HEK293 (cell line): ENCODE results near the gene LIPE.
A peak's percentile ranks its signal among the peaks of the same experiment; 100 is the strongest.

ENCODE experiments used
- CTCF ChIA-PET: fragments of 350-600 bp; formaldehyde crosslinking; extraction: SDS; loops from one replicate; lab custom pipeline; 2021; ENCODE audit warnings: antibody characterized with exemption; lab: Yijun Ruan, JAX
- POLR2A ChIA-PET: fragments of 300-600 bp; formaldehyde crosslinking; extraction: SDS; loops from one replicate; lab custom pipeline; 2020; ENCODE audit warnings: antibody characterized with exemption, inconsistent platforms; lab: Yijun Ruan, JAX
- H3K27ac ChIP-seq: fragments of 200-500 bp; sonication (Bioruptor generic); 2 replicates; pipeline ENCODE4 v1.5.1; 2014; ENCODE audit warnings: low read depth, low read length, control low read depth, inconsistent platforms; ENCODE audit errors: extremely low read depth
- H3K36me3 ChIP-seq, 2 experiments: fragments of 200-500 bp in 1 of 2; sonication (Bioruptor generic) in 1 of 2; 1 replicate in 1 of 2; 2 replicates in 1 of 2; pipeline ENCODE4 v1.5.1; 2014 to 2017; ENCODE audit warnings: inconsistent platforms in 2 of 2, low read length in 2 of 2; ENCODE audit not compliant: control insufficient read depth in 2 of 2, insufficient read depth in 1 of 2
- H3K4me1 ChIP-seq: fragments of 200-500 bp; sonication (Bioruptor generic); 2 replicates; pipeline ENCODE4 v1.5.1; 2014; ENCODE audit warnings: mild to moderate bottlenecking, low read length, inconsistent platforms; ENCODE audit not compliant: control insufficient read depth, insufficient read depth
- H3K4me3 ChIP-seq: 2 replicates; pipeline ENCODE4 v1.5.1; 2011; ENCODE audit warnings: low read depth, mild to moderate bottlenecking, control low read depth, low read length, moderate library complexity
- H3K9me3 ChIP-seq: fragments of 200-500 bp; sonication (Bioruptor generic); 2 replicates; pipeline ENCODE4 v1.5.1; 2014; ENCODE audit warnings: low read depth, low read length, inconsistent platforms; ENCODE audit not compliant: control insufficient read depth, insufficient read depth
- IKZF3 ChIP-seq: fragments of 450-650 bp; IDR thresholded peaks from 2 replicates; pipeline ENCODE4 v1.5.0; 2018; ENCODE audit warnings: missing biosample characterization, mild to moderate bottlenecking, missing genetic modification characterization, moderate library complexity
- KLF10 ChIP-seq: fragments of 450-650 bp; IDR thresholded peaks from 2 replicates; pipeline ENCODE4 v1.5.1; 2018; ENCODE audit warnings: missing biosample characterization, mild to moderate bottlenecking, missing genetic modification characterization
- MYNN ChIP-seq: fragments of 450-650 bp; formaldehyde crosslinking; IDR thresholded peaks from 2 replicates; pipeline ENCODE4 v1.5.1; 2016; ENCODE audit warnings: missing biosample characterization, missing genetic modification characterization, borderline replicate concordance
- PATZ1 ChIP-seq: fragments of 450-650 bp; formaldehyde crosslinking; IDR thresholded peaks from 2 replicates; pipeline ENCODE4 v1.5.1; 2016; ENCODE audit warnings: missing biosample characterization, missing genetic modification characterization
- RBAK ChIP-seq: fragments of 450-650 bp; formaldehyde crosslinking; IDR thresholded peaks from 2 replicates; pipeline ENCODE4 v1.5.1; 2016; ENCODE audit warnings: missing biosample characterization, missing genetic modification characterization
- REPIN1 ChIP-seq: fragments of 450-650 bp; formaldehyde crosslinking; IDR thresholded peaks from 2 replicates; pipeline ENCODE4 v1.5.1; 2017; ENCODE audit warnings: missing biosample characterization, missing genetic modification characterization, low read depth
- ZBTB26 ChIP-seq: fragments of 450-650 bp; formaldehyde crosslinking; optimal IDR thresholded peaks from 2 replicates; pipeline ENCODE3; 2016; ENCODE audit warnings: missing biosample characterization, mild to moderate bottlenecking, missing genetic modification characterization
- ZFP3 ChIP-seq: fragments of 450-650 bp; formaldehyde crosslinking; IDR thresholded peaks from 2 replicates; pipeline ENCODE4 v1.5.1; 2016; ENCODE audit warnings: low read depth, missing biosample characterization, missing genetic modification characterization
- ZNF10 ChIP-seq: fragments of 450-650 bp; formaldehyde crosslinking; IDR thresholded peaks from 2 replicates; pipeline ENCODE4 v1.5.1; 2017; ENCODE audit warnings: missing biosample characterization, missing genetic modification characterization
- ZNF121 ChIP-seq: fragments of 450-650 bp; formaldehyde crosslinking; IDR thresholded peaks from 2 replicates; pipeline ENCODE4 v1.5.1; 2016; ENCODE audit warnings: missing biosample characterization, missing genetic modification characterization
- ZNF174 ChIP-seq: fragments of 450-650 bp; formaldehyde crosslinking; IDR thresholded peaks from 2 replicates; pipeline ENCODE4 v1.5.0; 2017; ENCODE audit warnings: missing biosample characterization, mild to moderate bottlenecking, missing genetic modification characterization
- ZNF2 ChIP-seq: fragments of 450-650 bp; formaldehyde crosslinking; IDR thresholded peaks from 2 replicates; pipeline ENCODE4 v1.5.1; 2016; ENCODE audit warnings: missing biosample characterization, missing genetic modification characterization
- ZNF239 ChIP-seq: fragments of 450-650 bp; formaldehyde crosslinking; IDR thresholded peaks from 2 replicates; pipeline ENCODE4 v1.5.1; 2016; ENCODE audit warnings: missing biosample characterization, missing genetic modification characterization
- ZNF26 ChIP-seq: fragments of 450-650 bp; formaldehyde crosslinking; IDR thresholded peaks from 2 replicates; pipeline ENCODE4 v1.5.1; 2016; ENCODE audit warnings: missing biosample characterization, missing genetic modification characterization
- ZNF266 ChIP-seq: fragments of 450-650 bp; formaldehyde crosslinking; IDR thresholded peaks from 2 replicates; pipeline ENCODE4 v1.5.1; 2016; ENCODE audit warnings: missing biosample characterization, missing genetic modification characterization, low read depth
- ZNF324 ChIP-seq: fragments of 450-650 bp; formaldehyde crosslinking; IDR thresholded peaks from 2 replicates; pipeline ENCODE4 v1.5.1; 2016; ENCODE audit warnings: missing biosample characterization, missing genetic modification characterization
- ZNF398 ChIP-seq: fragments of 450-650 bp; formaldehyde crosslinking; IDR thresholded peaks from 2 replicates; pipeline ENCODE4 v1.5.1; 2017; ENCODE audit warnings: missing biosample characterization, missing genetic modification characterization
- ZNF473 ChIP-seq: fragments of 450-650 bp; formaldehyde crosslinking; IDR thresholded peaks from 2 replicates; pipeline ENCODE4 v1.5.1; 2017; ENCODE audit warnings: missing biosample characterization, missing genetic modification characterization
- ZNF555 ChIP-seq: fragments of 450-650 bp; formaldehyde crosslinking; conservative IDR thresholded peaks from 2 replicates; pipeline ENCODE4 v1.5.1; 2017; ENCODE audit warnings: missing biosample characterization, mild to moderate bottlenecking, missing genetic modification characterization, inconsistent platforms
- ZNF626 ChIP-seq: fragments of 450-650 bp; sonication (Bioruptor Pico); formaldehyde crosslinking; IDR thresholded peaks from 2 replicates; pipeline ENCODE4 v1.5.1; 2018; ENCODE audit warnings: missing biosample characterization, missing genetic modification characterization, inconsistent platforms
- ZNF639 ChIP-seq: fragments of 450-650 bp; formaldehyde crosslinking; IDR thresholded peaks from 2 replicates; pipeline ENCODE4 v1.5.1; 2016; ENCODE audit warnings: missing biosample characterization, missing genetic modification characterization
- ZSCAN30 ChIP-seq: fragments of 450-650 bp; IDR thresholded peaks from 2 replicates; pipeline ENCODE4 v1.5.1; 2018; ENCODE audit warnings: missing biosample characterization, mild to moderate bottlenecking, missing genetic modification characterization, moderate library complexity
- ZXDB ChIP-seq: fragments of 450-650 bp; formaldehyde crosslinking; IDR thresholded peaks from 2 replicates; pipeline ENCODE4 v1.5.1; 2016; ENCODE audit warnings: missing biosample characterization, missing genetic modification characterization
- TF ChIP-seq, protein P1 (sequence below): fragments of 450-650 bp; formaldehyde crosslinking; IDR thresholded peaks from 2 replicates; pipeline ENCODE4 v1.5.1; 2016; ENCODE audit warnings: missing biosample characterization, missing genetic modification characterization
- TF ChIP-seq, protein P2 (sequence below): fragments of 450-650 bp; formaldehyde crosslinking; IDR thresholded peaks from 2 replicates; pipeline ENCODE4 v1.5.1; 2016; ENCODE audit warnings: missing biosample characterization, missing genetic modification characterization

LIPE gene

DNA sequence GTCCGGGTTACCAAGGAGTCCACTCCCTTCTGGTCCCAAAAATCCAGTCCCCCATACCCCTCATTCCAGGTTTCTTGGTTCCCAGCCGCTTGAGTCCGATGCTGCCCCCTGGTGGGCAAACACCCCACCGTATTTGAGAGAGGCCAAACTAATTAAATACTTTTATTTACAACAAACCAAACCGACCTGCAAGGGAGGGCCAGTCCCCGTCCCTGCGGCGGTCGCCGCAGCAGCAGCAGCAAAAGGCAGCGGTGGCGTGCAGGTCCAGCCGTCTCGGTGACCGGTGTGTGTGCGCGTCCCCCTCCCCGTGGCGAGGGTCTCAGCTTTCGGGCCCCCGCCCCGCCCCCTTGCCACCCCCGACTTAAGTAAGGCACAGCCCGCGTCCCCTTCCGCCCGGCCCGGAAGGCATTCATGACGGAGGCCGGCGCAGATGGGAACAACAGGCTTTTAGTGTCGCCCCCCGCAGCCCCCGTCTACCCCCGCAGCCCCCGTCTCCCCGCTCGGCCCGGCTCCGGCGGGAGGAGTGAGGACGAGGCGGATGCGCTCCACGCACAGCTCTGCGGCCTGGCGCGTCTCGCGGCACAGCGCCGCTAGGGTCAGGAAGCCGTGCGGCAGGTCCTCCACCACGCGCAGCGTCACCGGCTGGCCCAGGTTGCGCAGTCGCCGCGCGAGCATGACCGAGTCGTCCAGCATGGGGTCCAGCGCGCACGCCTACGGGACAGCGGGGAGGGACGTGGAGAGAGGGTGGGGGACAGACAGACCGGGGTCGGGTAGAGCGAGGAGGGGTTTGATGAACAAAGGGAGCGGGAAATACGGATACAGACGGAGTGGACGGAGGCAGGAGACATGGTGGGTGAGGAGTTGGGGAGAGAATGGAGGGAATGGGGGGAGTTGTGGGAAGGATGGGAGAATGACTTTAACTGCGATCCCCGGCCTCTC is 25.6 kb downstream of the LIPE start:
- Histone ChIP-seq H3K4me1 (peaks cover 12% of the 10 kb centered on the region), H3K4me3 (peak overlapping the region; percentile 49), H3K27ac (peak overlapping the region; percentile 50; the same call in 1 of the 2 replicates), H3K9me3 (no peaks in the 10 kb centered on the region), H3K36me3 (peaks cover 2 to 4% of the 10 kb centered on the region in 2 experiments; a peak in 2 of 3 replicates)
- ChIA-PET CTCF (interaction anchor here (0.5 to 3.4 kb wide), 33 partner anchors 8 to 648 kb away, joined by 3 to 33 read pairs (median 4); partner anchors contain the start of genes CNFN and POU2F2), POLR2A (interaction anchor here (0.7 to 1.3 kb wide), 8 partner anchors 12 to 265 kb away, joined by 3 to 6 read pairs (median 4); no protein-coding TSS in a partner anchor)
- no peak for TF ChIP-seq ZNF10 (tag by site-specific recombination)
- TF ChIP-seq PATZ1 (tag by site-specific recombination), result peak; percentile 32; the same call in 1 of the 2 replicates
- no peak for TF ChIP-seq ZNF26
- TF ChIP-seq, protein P1, sequence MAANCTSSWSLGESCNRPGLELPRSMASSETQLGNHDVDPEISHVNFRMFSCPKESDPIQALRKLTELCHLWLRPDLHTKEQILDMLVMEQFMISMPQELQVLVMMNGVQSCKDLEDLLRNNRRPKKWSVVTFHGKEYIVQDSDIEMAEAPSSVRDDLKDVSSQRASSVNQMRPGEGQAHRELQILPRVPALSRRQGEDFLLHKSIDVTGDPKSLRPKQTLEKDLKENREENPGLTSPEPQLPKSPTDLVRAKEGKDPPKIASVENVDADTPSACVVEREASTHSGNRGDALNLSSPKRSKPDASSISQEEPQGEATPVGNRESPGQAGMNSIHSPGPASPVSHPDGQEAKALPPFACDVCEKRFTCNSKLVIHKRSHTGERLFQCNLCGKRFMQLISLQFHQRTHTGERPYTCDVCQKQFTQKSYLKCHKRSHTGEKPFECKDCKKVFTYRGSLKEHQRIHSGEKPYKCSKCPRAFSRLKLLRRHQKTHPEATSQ (tag by site-specific recombination), result no peak
- TF ChIP-seq ZNF324 (tag by site-specific recombination), result no peak
- TF ChIP-seq ZNF266 (tag by site-specific recombination), result peak; percentile 21; the same call in 1 of the 2 replicates
- TF ChIP-seq ZNF2 (tag by site-specific recombination), result no peak
- TF ChIP-seq ZNF239 (tag by site-specific recombination), result no peak
- TF ChIP-seq ZNF555 (tag by site-specific recombination), result no peak
- TF ChIP-seq, protein P2, sequence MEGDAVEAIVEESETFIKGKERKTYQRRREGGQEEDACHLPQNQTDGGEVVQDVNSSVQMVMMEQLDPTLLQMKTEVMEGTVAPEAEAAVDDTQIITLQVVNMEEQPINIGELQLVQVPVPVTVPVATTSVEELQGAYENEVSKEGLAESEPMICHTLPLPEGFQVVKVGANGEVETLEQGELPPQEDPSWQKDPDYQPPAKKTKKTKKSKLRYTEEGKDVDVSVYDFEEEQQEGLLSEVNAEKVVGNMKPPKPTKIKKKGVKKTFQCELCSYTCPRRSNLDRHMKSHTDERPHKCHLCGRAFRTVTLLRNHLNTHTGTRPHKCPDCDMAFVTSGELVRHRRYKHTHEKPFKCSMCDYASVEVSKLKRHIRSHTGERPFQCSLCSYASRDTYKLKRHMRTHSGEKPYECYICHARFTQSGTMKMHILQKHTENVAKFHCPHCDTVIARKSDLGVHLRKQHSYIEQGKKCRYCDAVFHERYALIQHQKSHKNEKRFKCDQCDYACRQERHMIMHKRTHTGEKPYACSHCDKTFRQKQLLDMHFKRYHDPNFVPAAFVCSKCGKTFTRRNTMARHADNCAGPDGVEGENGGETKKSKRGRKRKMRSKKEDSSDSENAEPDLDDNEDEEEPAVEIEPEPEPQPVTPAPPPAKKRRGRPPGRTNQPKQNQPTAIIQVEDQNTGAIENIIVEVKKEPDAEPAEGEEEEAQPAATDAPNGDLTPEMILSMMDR (tag by site-specific recombination), result peak; percentile 76
- TF ChIP-seq ZNF626 (tag by site-specific recombination), result no peak
- no peak for TF ChIP-seq ZSCAN30 (tag by site-specific recombination)
- no peak for TF ChIP-seq RBAK (tag by site-specific recombination)
- TF ChIP-seq ZNF121 (tag by site-specific recombination), result no peak
- TF ChIP-seq ZNF639 (tag by site-specific recombination), result no peak
- peak; percentile 75 for TF ChIP-seq ZBTB26 (tag by site-specific recombination)
- TF ChIP-seq ZNF398, result peak; percentile 49; the same call in 1 of the 2 replicates
- no peak for TF ChIP-seq KLF10
- TF ChIP-seq ZXDB, result peak; percentile 21; the same call in 1 of the 2 replicates
- TF ChIP-seq REPIN1 (tag by site-specific recombination), result no peak
- TF ChIP-seq IKZF3 (tag by site-specific recombination), result peak; percentile 74
- no peak for TF ChIP-seq ZNF473 (tag by site-specific recombination)
- no peak for TF ChIP-seq ZNF174 (tag by site-specific recombination)
- no peak for TF ChIP-seq ZFP3
- no peak for TF ChIP-seq MYNN
